OCI-LY3 (cell line): ENCODE measurements around the gene SLC66A2.
"Not testable (repeated sequence)": the region's sequence is repeated elsewhere in the genome, so short reads cannot be mapped to it uniquely, and the experiment has no call there.

Source experiments
- H2AFZ ChIP-seq: fragments of 200-600, 300-600 bp; shearing (Covaris generic); 2 replicates; pipeline ENCODE4 v1.6.0; 2014; ENCODE audit warnings: antibody characterized with exemption, low read depth, low read length
- H3K27ac ChIP-seq: fragments of 200-600, 300-600 bp; sonication (generic); 2 replicates; pipeline ENCODE4 v1.5.1; 2014; ENCODE audit warnings: mild to moderate bottlenecking, low read length, moderate library complexity, mixed read lengths
- H3K27me3 ChIP-seq: fragments of 200-600, 300-600 bp; sonication (generic); 2 replicates; pipeline ENCODE4 v1.6.1; 2014; ENCODE audit warnings: low read depth, low read length, mixed read lengths
- H3K36me3 ChIP-seq: fragments of 200-600, 300-600 bp; sonication (generic); replicated peaks from 2 replicates; pipeline ENCODE3; 2014; ENCODE audit warnings: low read depth, low read length, mixed read lengths
- H3K4me1 ChIP-seq: fragments of 300-600, 200-600 bp; sonication (generic); 2 replicates; pipeline ENCODE4 v1.6.1; 2014; ENCODE audit warnings: low read length, mixed read lengths
- H3K4me2 ChIP-seq: fragments of 200-600, 300-600 bp; sonication (generic); 2 replicates; pipeline ENCODE4 v1.6.1; 2014; ENCODE audit warnings: low read length, mixed read lengths
- H3K4me3 ChIP-seq: fragments of 300-600, 200-600 bp; sonication (generic); 2 replicates; pipeline ENCODE4 v1.5.1; 2014; ENCODE audit warnings: antibody characterized with exemption, mild to moderate bottlenecking, low read length, moderate library complexity
- H3K79me2 ChIP-seq: fragments of 300-600, 200-600 bp; shearing (Covaris generic); 2 replicates; pipeline ENCODE4 v1.6.1; 2014; ENCODE audit warnings: mild to moderate bottlenecking, low read length, mixed read lengths
- H3K9ac ChIP-seq: fragments of 300-600, 200-600 bp; shearing (Covaris generic); 2 replicates; pipeline ENCODE4 v1.6.0; 2014; ENCODE audit warnings: mild to moderate bottlenecking, low read length, moderate library complexity
- H3K9me3 ChIP-seq: fragments of 200-600, 300-600 bp; shearing (Covaris generic); 2 replicates; pipeline ENCODE4 v1.6.1; 2014; ENCODE audit warnings: low read length, mixed read lengths; ENCODE audit not compliant: insufficient read depth
- H4K20me1 ChIP-seq: fragments of 200-600, 300-600 bp; sonication (generic); 2 replicates; pipeline ENCODE4 v1.6.1; 2016; ENCODE audit warnings: low read length, mixed read lengths; ENCODE audit not compliant: insufficient read depth
- CTCF ChIP-seq: fragments of 200-600, 300-600 bp; sonication (generic); IDR thresholded peaks from 2 replicates; pipeline ENCODE4 v1.5.1; 2014; ENCODE audit warnings: antibody characterized with exemption, low read length, low read depth
- EZH2phosphoT487 ChIP-seq: fragments of 200-600 bp; shearing (Covaris generic); IDR thresholded peaks from 2 replicates; pipeline ENCODE4 v1.6.1; 2018; ENCODE audit warnings: antibody characterized with exemption, mixed run types, low read depth

The SLC66A2 gene

GRCh38 chr18:79868168-79868784, 83.2 kb downstream of the SLC66A2 start:
- TF ChIP-seq EZH2phosphoT487 (no peak), CTCF (no peak)
- Histone ChIP-seq H3K36me3 (no peaks in the 10 kb centered on the region), H2AFZ (no peak overlapping the region), H3K27ac (no peak overlapping the region), H3K4me3 (no peak overlapping the region), H3K4me1 (no peaks in the 10 kb centered on the region), H3K9me3 (no peaks in the 10 kb centered on the region), H3K27me3 (no peaks in the 10 kb centered on the region), H3K4me2 (no peak overlapping the region), H3K79me2 (no peaks in the 10 kb centered on the region), H4K20me1 (no peaks in the 10 kb centered on the region), H3K9ac (no peak overlapping the region)

DNA sequence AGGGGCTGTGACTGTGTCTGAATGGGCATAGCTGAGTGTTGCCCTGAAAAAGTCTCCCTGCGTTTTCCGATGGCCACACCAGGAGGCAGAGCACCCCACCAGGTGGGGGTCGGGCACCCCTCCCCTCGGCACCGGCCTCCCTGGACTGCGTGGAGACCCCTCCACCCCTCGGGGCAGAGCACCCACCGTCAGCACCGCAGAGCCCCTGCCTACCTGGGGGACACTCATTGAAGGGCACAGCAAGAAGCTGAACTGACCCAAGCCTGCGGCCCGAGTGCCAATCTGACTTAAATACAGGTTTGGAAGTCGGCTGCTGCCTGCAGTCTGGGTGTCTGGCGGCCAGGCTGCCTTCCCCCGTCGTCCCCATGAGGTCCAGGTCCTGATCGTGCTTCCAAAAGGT, 83.8 kb downstream of the SLC66A2 start:
- Histone ChIP-seq H3K4me2 (no peak overlapping the region), H3K4me1 (no peaks in the 10 kb centered on the region), H4K20me1 (no peaks in the 10 kb centered on the region), H3K27ac (no peak overlapping the region), H3K27me3 (no peaks in the 10 kb centered on the region), H3K9me3 (no peaks in the 10 kb centered on the region), H2AFZ (no peak overlapping the region), H3K4me3 (no peak overlapping the region), H3K79me2 (no peaks in the 10 kb centered on the region), H3K9ac (no peak overlapping the region), H3K36me3 (no peaks in the 10 kb centered on the region)
- TF ChIP-seq CTCF (no peak), EZH2phosphoT487 (no peak)

GRCh38 chr18:79866889-79867574, 84.4 kb downstream of the SLC66A2 start:
- no peak overlapping the region for H3K4me2 ChIP-seq
- no peak overlapping the region for H3K4me3 ChIP-seq
- no peak for TF ChIP-seq CTCF
- TF ChIP-seq EZH2phosphoT487 = no peak
- H3K36me3 ChIP-seq = no peaks in the 10 kb centered on the region
- H4K20me1 ChIP-seq = no peaks in the 10 kb centered on the region
- H3K9me3 ChIP-seq = peaks cover 5% of the 10 kb centered on the region
- H3K27ac ChIP-seq = no peak overlapping the region
- peaks cover 4% of the 10 kb centered on the region; the same call in 1 of the 2 replicates for H3K27me3 ChIP-seq
- H3K4me1 ChIP-seq = no peaks in the 10 kb centered on the region
- no peak overlapping the region for H2AFZ ChIP-seq
- H3K79me2 ChIP-seq = no peaks in the 10 kb centered on the region
- no peak overlapping the region for H3K9ac ChIP-seq

DNA sequence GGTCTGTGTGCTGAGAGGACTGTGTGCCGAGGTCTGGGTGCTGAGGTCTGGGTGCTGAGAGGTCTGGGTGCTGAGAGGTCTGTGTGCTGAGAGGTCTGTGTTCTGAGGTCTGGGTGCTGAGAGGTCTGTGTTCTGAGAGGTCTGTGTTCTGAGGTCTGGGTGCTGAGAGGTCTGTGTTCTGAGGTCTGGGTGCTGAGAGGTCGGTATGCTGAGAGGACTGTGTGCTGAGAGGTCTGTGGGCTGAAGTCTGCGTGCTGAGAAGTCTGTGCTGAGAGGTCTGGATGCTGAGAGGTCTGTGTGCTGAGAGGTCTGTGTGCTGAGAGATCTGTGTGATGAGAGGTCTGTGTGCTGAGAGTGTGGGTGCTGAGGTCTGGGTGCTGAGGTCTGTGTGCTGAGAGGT, 85.5 kb downstream of the SLC66A2 start:
- Histone ChIP-seq H3K27me3 (peaks cover 12% of the 10 kb centered on the region; the same call in 1 of the 2 replicates), H3K9me3 (peaks cover 12% of the 10 kb centered on the region)
- not testable (repeated sequence) for H4K20me1 ChIP-seq, H3K4me2 ChIP-seq, H2AFZ ChIP-seq, H3K36me3 ChIP-seq, H3K27ac ChIP-seq, H3K9ac ChIP-seq, H3K4me1 ChIP-seq, H3K79me2 ChIP-seq, H3K4me3 ChIP-seq

- Histone ChIP-seq H3K27me3 (peaks cover 20% of the 10 kb centered on the region; the same call in 1 of the 2 replicates), H3K9me3 (peaks cover 12% of the 10 kb centered on the region)
- not testable (repeated sequence) for H3K4me1 ChIP-seq, H3K79me2 ChIP-seq, H3K4me2 ChIP-seq, H3K36me3 ChIP-seq, H3K9ac ChIP-seq, H3K4me3 ChIP-seq, H3K27ac ChIP-seq, H2AFZ ChIP-seq, H4K20me1 ChIP-seq
Observed at GRCh38 chr18:79864955-79865354, 86.5 kb downstream of the SLC66A2 start.
